H1 (cell line): ENCODE measurements around the gene ISCA2. TPM values are rescaled to one million over a fixed set of nuclear protein-coding genes. Genes with fewer than 3 reads are reported as not detected.
A peak's percentile ranks its signal among the peaks of the same experiment; 100 is the strongest.

Experiments
- CTCF ChIA-PET: fragments of 300-600 bp; sonication (Branson Sonifier 250); formaldehyde crosslinking; loops from one replicate; lab custom pipeline; 2021; ENCODE audit not compliant: partially characterized antibody; lab: Charles Lee
- POLR2A ChIA-PET: fragments of 300-600 bp; sonication (Branson Sonifier 250); formaldehyde crosslinking; loops from one replicate; lab custom pipeline; 2021; ENCODE audit warnings: inconsistent platforms; ENCODE audit not compliant: partially characterized antibody; lab: Charles Lee
- DNase-seq, 2 experiments: peaks; one replicate each; pipeline versions ENCODE4 v3.0.0 to v3.0.0-alpha.2; 2010 to 2022; ENCODE audit warnings: low spot score in 2 of 2, low read depth in 1 of 2, mixed read lengths in 1 of 2
- FAIRE-seq: peaks from 2 replicates; lab custom pipeline; 2011; peaks lifted over from hg19 to GRCh38; lab: Jason Lieb, UNC
- H2AFZ ChIP-seq: 2 replicates; pipeline ENCODE4 v1.8.1; 2012; ENCODE audit warnings: low read length, inconsistent platforms
- H2AK5ac ChIP-seq: 2 replicates; pipeline ENCODE4 v1.6.1; 2013; ENCODE audit warnings: low read depth, low read length
- H2BK120ac ChIP-seq: replicated peaks from 2 replicates; pipeline ENCODE3; 2013; ENCODE audit warnings: low read depth, low read length, inconsistent platforms
- H2BK12ac ChIP-seq: 2 replicates; pipeline ENCODE4 v1.6.1; 2013; ENCODE audit warnings: low read depth, low read length
- H2BK15ac ChIP-seq: 2 replicates; pipeline ENCODE4 v1.6.1; 2013; ENCODE audit warnings: low read length
- H2BK20ac ChIP-seq: 2 replicates; pipeline ENCODE4 v1.6.1; 2013; ENCODE audit warnings: low read length
- H2BK5ac ChIP-seq: 2 replicates; pipeline ENCODE4 v1.6.1; 2013; ENCODE audit warnings: low read depth, low read length
- H3K14ac ChIP-seq: 2 replicates; pipeline ENCODE4 v1.6.1; 2013; ENCODE audit warnings: inconsistent platforms; ENCODE audit not compliant: insufficient read length
- H3K18ac ChIP-seq: 2 replicates; pipeline ENCODE4 v1.6.1; 2013; ENCODE audit warnings: low read length; ENCODE audit errors: extremely low read depth
- H3K23ac ChIP-seq: 2 replicates; pipeline ENCODE4 v1.6.1; 2013; ENCODE audit warnings: inconsistent platforms; ENCODE audit not compliant: insufficient read length
- H3K23me2 ChIP-seq: 2 replicates; pipeline ENCODE4 v1.6.1; 2013; ENCODE audit warnings: low read depth, low read length
- H3K27ac ChIP-seq: 2 replicates; pipeline ENCODE4 v1.6.1; 2011; ENCODE audit warnings: low read depth, low read length, inconsistent platforms
- H3K27me3 ChIP-seq, 4 experiments: replicated peaks in 1 of 4; 1 replicate in 1 of 4; 2 replicates in 3 of 4; pipeline versions ENCODE4 v1.6.1 to v1.8.1; 2011 to 2013; ENCODE audit warnings: low read length in 3 of 4, mild to moderate bottlenecking in 3 of 4, inconsistent platforms in 2 of 4, mixed read lengths in 2 of 4, moderate library complexity in 1 of 4; ENCODE audit not compliant: control insufficient read depth in 3 of 4, insufficient read depth in 3 of 4; ENCODE audit errors: extremely low read depth in 1 of 4
- H3K36me3 ChIP-seq, 4 experiments: 2 replicates each; pipeline versions ENCODE4 v1.6.1 to v1.8.1; 2011 to 2013; ENCODE audit warnings: mild to moderate bottlenecking in 4 of 4, low read length in 3 of 4, moderate library complexity in 2 of 4, control low read depth in 1 of 4, inconsistent platforms in 1 of 4; ENCODE audit not compliant: insufficient read depth in 4 of 4, control insufficient read depth in 2 of 4
- H3K4ac ChIP-seq: replicated peaks from 2 replicates; pipeline ENCODE3; 2013; ENCODE audit warnings: low read length, low read depth, mixed read lengths, inconsistent platforms; ENCODE audit not compliant: insufficient read length
- H3K4me1 ChIP-seq, 4 experiments: replicated peaks in 1 of 4; 1 replicate in 1 of 4; 2 replicates in 3 of 4; pipeline versions ENCODE4 v1.6.1 to v1.8.1; 2011 to 2013; ENCODE audit warnings: low read length in 3 of 4, inconsistent platforms in 2 of 4, mixed read lengths in 1 of 4; ENCODE audit not compliant: insufficient read depth in 4 of 4, control insufficient read depth in 3 of 4
- H3K4me2 ChIP-seq, 2 experiments: 2 replicates each; pipeline versions ENCODE4 v1.6.1 to v1.8.1; 2011 to 2013; ENCODE audit warnings: low read depth in 2 of 2, low read length in 2 of 2, control low read depth in 1 of 2, inconsistent platforms in 1 of 2, mild to moderate bottlenecking in 1 of 2; ENCODE audit not compliant: insufficient read depth in 1 of 2
- H3K4me3 ChIP-seq, 4 experiments: fragments of 200-600, 300-600 bp in 1 of 4; sonication (generic), shearing (Covaris generic), sonication (Bioruptor Twin) in 1 of 4; 2 replicates each; pipeline versions ENCODE4 v1.5.1 to v1.8.1; 2011 to 2016; ENCODE audit warnings: low read length in 4 of 4, low read depth in 3 of 4, control low read depth in 2 of 4, inconsistent platforms in 2 of 4, mild to moderate bottlenecking in 2 of 4, mixed read lengths in 1 of 4, moderate library complexity in 1 of 4; ENCODE audit not compliant: insufficient read depth in 2 of 4; ENCODE audit errors: extremely low read depth in 1 of 4
- H3K56ac ChIP-seq: replicated peaks from 2 replicates; pipeline ENCODE3; 2013; ENCODE audit warnings: low read depth, mild to moderate bottlenecking, mixed read lengths, low read length, inconsistent platforms; ENCODE audit not compliant: insufficient read length
- H3K79me1 ChIP-seq: 2 replicates; pipeline ENCODE4 v1.6.1; 2013; ENCODE audit warnings: low read depth, low read length, control low read depth
- H3K79me2 ChIP-seq, 2 experiments: 2 replicates each; pipeline versions ENCODE4 v1.6.1 to v1.8.1; 2012 to 2013; ENCODE audit warnings: low read length in 2 of 2, mild to moderate bottlenecking in 2 of 2, inconsistent platforms in 1 of 2; ENCODE audit not compliant: insufficient read depth in 2 of 2, control insufficient read depth in 1 of 2
- H3K9ac ChIP-seq, 4 experiments: replicated peaks in 1 of 4; 1 replicate in 1 of 4; 2 replicates in 3 of 4; pipeline versions ENCODE4 v1.6.1 to v1.8.1; 2011 to 2013; ENCODE audit warnings: low read depth in 3 of 4, low read length in 3 of 4, control low read depth in 2 of 4, mild to moderate bottlenecking in 2 of 4, moderate library complexity in 2 of 4, inconsistent platforms in 1 of 4; ENCODE audit errors: extremely low read depth in 1 of 4
- H3K9me3 ChIP-seq, 2 experiments: 2 replicates each; pipeline versions ENCODE4 v1.6.1 to v1.8.1; 2012 to 2013; ENCODE audit warnings: mild to moderate bottlenecking in 2 of 2, moderate library complexity in 2 of 2, control low read depth in 1 of 2, inconsistent platforms in 1 of 2, low read depth in 1 of 2, low read length in 1 of 2, mixed read lengths in 1 of 2; ENCODE audit not compliant: insufficient read depth in 2 of 2
- H4K20me1 ChIP-seq, 2 experiments: replicated peaks in 1 of 2; 2 replicates each; pipeline versions ENCODE3 to v1.8.1; 2011 to 2013; ENCODE audit warnings: inconsistent platforms in 2 of 2, low read length in 2 of 2, mild to moderate bottlenecking in 1 of 2; ENCODE audit not compliant: insufficient read depth in 2 of 2, control insufficient read depth in 1 of 2
- H4K5ac ChIP-seq: 2 replicates; pipeline ENCODE4 v1.6.1; 2013; ENCODE audit warnings: low read length, low read depth, mixed read lengths, inconsistent platforms; ENCODE audit not compliant: insufficient read length
- H4K8ac ChIP-seq: 2 replicates; pipeline ENCODE4 v1.8.0; 2013; ENCODE audit warnings: mild to moderate bottlenecking, moderate library complexity, low read length, inconsistent platforms; ENCODE audit not compliant: insufficient read depth; ENCODE audit errors: extremely low read depth
- H4K91ac ChIP-seq: replicated peaks from 2 replicates; pipeline ENCODE3; 2013; ENCODE audit warnings: low read length, mixed read lengths, inconsistent platforms; ENCODE audit not compliant: insufficient read length
- EZH2 ChIP-seq: fragments of 200-600 bp; sonication (generic); IDR thresholded peaks from 2 replicates; pipeline ENCODE4 v1.7.1; 2012; ENCODE audit warnings: low read depth, mild to moderate bottlenecking, moderate library complexity, low read length, inconsistent platforms; ENCODE audit not compliant: severe bottlenecking
- JUN ChIP-seq: IDR thresholded peaks from 2 replicates; pipeline ENCODE4 v1.6.1; 2011; ENCODE audit warnings: low read depth, mild to moderate bottlenecking, improper control_type of control experiment, low read length
- RBBP5 ChIP-seq: IDR thresholded peaks from 2 replicates; pipeline ENCODE4 v1.7.1; 2012; ENCODE audit warnings: low read depth, mild to moderate bottlenecking, inconsistent platforms, low read length, moderate library complexity, borderline replicate concordance
- RNF2 ChIP-seq: fragments of 200-900, 300-1000 bp; sonication (generic); IDR thresholded peaks from 2 replicates; pipeline ENCODE4 v1.7.1; 2016; ENCODE audit warnings: borderline replicate concordance, low read depth, mild to moderate bottlenecking, antibody characterized with exemption, low read length; ENCODE audit not compliant: poor library complexity, severe bottlenecking; ENCODE audit errors: missing control alignments
- TBP ChIP-seq: IDR thresholded peaks from 2 replicates; pipeline ENCODE4 v1.6.1; 2011; ENCODE audit warnings: low read depth, low read length, improper control_type of control experiment
- USF2 ChIP-seq: IDR thresholded peaks from 2 replicates; pipeline ENCODE4 v1.6.1; 2011; ENCODE audit warnings: low read length, improper control_type of control experiment
- WGBS, 2 experiments: shearing (Covaris generic) in 1 of 2; methylation state at CpG; one replicate each; pipeline versions ENCODE4 v1.1.6 to v1.1.7; 2013 to 2015; ENCODE audit warnings: low lambda C conversion rate in 2 of 2, mixed read lengths in 2 of 2, inconsistent platforms in 1 of 2, low coverage in 1 of 2, missing lambda C conversion rate in 1 of 2; ENCODE audit not compliant: insufficient replicate concordance in 2 of 2, insufficient coverage in 1 of 2, insufficient read length in 1 of 2; ENCODE audit errors: extremely low coverage in 1 of 2, missing lambda C conversion rate in 1 of 2; 5-methylcytosine and 5-hydroxymethylcytosine counted together
- polyA plus RNA-seq, 7 experiments: library from polyadenylated mRNA; depleted of rRNA in 3 of 7; stranded (reverse) in 5 of 7; unstranded in 2 of 7; fragments of >200 nt in 5 of 7; fragments of 200-250 nt in 2 of 7; gene quantifications; 1 replicate in 5 of 7; 2 replicates in 1 of 7; 4 replicates in 1 of 7; pipeline versions ENCODE4 v1.2.1 to v1.2.3, GENCODE V29; 2011 to 2013; ENCODE audit warnings: missing spikeins in 2 of 7, mixed read lengths in 2 of 7
- total RNA-seq: library from RNA; stranded (reverse); fragmentation: NEBNext Ultra II Directional; extraction: Animal tissue kit (Norgen Biotek cat#: 25700); gene quantifications from 2 replicates; pipeline ENCODE4 v1.2.1, GENCODE V29; 2021

The ISCA2 gene
- total and polyA plus RNA-seq, 2 of the 8 experiments (the other 6 are each of a cell fraction or from before 2014, with no cell fraction given) = 43.5 to 78.6 TPM

GRCh38 chr14:74528406-74528805 is 34.8 kb downstream of the ISCA2 start:
- no peaks in the 10 kb centered on the region for H3K79me1 ChIP-seq
- H2BK20ac ChIP-seq = no peak overlapping the region
- no peak overlapping the region for H4K91ac ChIP-seq
- WGBS, 2 experiments = 100% methylated on average over 8 of the region's 14 CpGs; no CpG with 5 or more reads in 1 of the 2 experiments
- H2BK12ac ChIP-seq = no peak overlapping the region
- no peak overlapping the region for H4K8ac ChIP-seq
- H3K4me3 ChIP-seq = no peak overlapping the region
- H3K23ac ChIP-seq = no peak overlapping the region
- no peak overlapping the region for H3K18ac ChIP-seq
- H3K79me2 ChIP-seq = no peaks in the 10 kb centered on the region
- DNase-seq (peak in 1 of 2 experiments; percentile 40), FAIRE-seq (no peak)
- H2BK15ac ChIP-seq = no peak overlapping the region
- H4K5ac ChIP-seq = no peak overlapping the region
- no peak overlapping the region for H2AFZ ChIP-seq
- no peak overlapping the region for H3K56ac ChIP-seq
- no peaks in the 10 kb centered on the region for H3K9me3 ChIP-seq
- ChIA-PET POLR2A (no interaction called here), CTCF (interaction anchor here (1.0 to 8.3 kb wide), 8 partner anchors 11 to 82 kb away, joined by 4 to 61 read pairs (median 15); no protein-coding TSS in a partner anchor)
- H3K9ac ChIP-seq = no peak overlapping the region
- no peaks in the 10 kb centered on the region for H3K23me2 ChIP-seq
- H2AK5ac ChIP-seq = no peak overlapping the region
- no peak overlapping the region for H3K4me2 ChIP-seq
- no peak overlapping the region for H3K14ac ChIP-seq
- no peaks in the 10 kb centered on the region for H3K27me3 ChIP-seq
- peaks cover 0 to 6% (median 3%) of the 10 kb centered on the region in 4 experiments; a peak in 3 of 7 replicates for H3K4me1 ChIP-seq
- H3K4ac ChIP-seq = no peak overlapping the region
- H2BK5ac ChIP-seq = no peak overlapping the region
- no peak overlapping the region for H3K27ac ChIP-seq
- no peaks in the 10 kb centered on the region for H3K36me3 ChIP-seq
- H4K20me1 ChIP-seq = no peaks in the 10 kb centered on the region
- no peak overlapping the region for H2BK120ac ChIP-seq
- TF ChIP-seq RNF2 = no peak
- TF ChIP-seq USF2 = no peak
- no peak for TF ChIP-seq EZH2
- TF ChIP-seq JUN = no peak
- TF ChIP-seq TBP = no peak
- no peak for TF ChIP-seq RBBP5
